Activated CD8-positive, alpha-beta memory T cell treated with anti-CD3 and anti-CD28 coated beads for 1 hour (primary cell): ENCODE data around the gene ELF1.

Source experiments
- DNase-seq, 2 donors: peaks; one replicate each; pipeline ENCODE4 v3.0.0-alpha.2; 2020; ENCODE audit warnings: low read depth in 1 of 2; ENCODE audit errors: extremely low read depth in 1 of 2

The ELF1 gene

GRCh38 chr13:41008349-41008980, 10.7 kb downstream of the ELF1 start:
- no peak for DNase-seq

- DNase-seq, result no peak
These were observed 11.4 kb downstream of the ELF1 start for GRCh38 chr13:41007744-41008128.

- no peak for DNase-seq
These were observed 12.0 kb downstream of the ELF1 start for GRCh38 chr13:41006978-41007743.

DNA sequence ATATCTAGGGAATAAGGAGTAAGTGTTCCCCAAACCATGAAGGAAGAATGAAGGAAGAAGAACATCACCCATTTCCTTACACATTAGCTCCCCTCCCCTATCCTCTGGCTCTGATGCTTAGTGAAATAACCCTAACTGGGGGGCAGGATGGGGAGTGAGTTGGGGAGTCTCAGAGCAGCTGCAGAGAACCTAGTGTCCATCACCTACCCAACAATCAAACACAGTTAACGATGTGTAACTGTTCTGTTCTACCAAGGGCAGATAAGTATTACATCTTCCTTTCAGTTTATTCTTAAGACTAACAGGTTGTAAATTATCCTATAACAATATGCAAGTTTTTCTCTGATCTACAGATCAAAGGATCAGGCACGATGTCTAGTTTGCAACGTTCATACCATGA, 12.8 kb downstream of the ELF1 start:
- DNase-seq, result no peak

- no peak for DNase-seq
These were observed 13.4 kb downstream of the ELF1 start for GRCh38 chr13:41005704-41006103.

GRCh38 chr13:41004875-41005693, 14.0 kb downstream of the ELF1 start:
- DNase-seq, result no peak

- DNase-seq, result no peak
These were observed 16.5 kb downstream of the ELF1 start for GRCh38 chr13:41002606-41003005.

GRCh38 chr13:41001695-41002094, 17.4 kb downstream of the ELF1 start:
- no peak for DNase-seq

GRCh38 chr13:40999416-40999815, 19.7 kb downstream of the ELF1 start:
- DNase-seq, result no peak

DNA sequence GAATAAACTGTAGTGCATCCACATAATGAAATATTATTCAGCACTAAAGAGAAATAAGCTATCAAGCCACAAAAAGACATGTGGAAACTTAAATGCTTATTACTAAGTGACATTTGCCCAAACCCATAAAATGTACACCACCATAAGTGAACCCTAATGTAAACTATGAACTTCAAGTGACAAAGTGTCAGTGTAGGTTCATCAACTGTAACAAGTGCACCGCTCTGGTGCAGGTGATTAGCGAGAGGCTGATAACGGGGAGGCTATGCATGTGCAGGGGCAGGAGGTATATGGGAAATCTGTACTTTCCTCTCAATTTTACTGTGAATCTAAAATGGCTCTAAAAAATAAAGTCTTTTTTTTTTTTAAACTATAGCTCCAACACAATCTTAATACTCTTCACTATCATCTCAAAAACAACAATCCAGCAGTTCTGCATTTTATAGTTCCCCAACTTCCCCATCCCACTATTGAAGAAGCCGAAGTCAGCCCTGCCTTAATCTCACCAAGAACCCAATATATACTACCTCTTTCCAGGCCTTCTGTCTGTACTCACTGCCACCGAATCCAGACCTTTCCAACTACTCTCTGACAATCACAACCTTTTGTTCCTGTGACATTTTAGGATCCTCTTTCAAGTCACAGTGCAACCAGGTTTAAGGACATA, 22.6 kb downstream of the ELF1 start:
- DNase-seq, result no peak

DNA sequence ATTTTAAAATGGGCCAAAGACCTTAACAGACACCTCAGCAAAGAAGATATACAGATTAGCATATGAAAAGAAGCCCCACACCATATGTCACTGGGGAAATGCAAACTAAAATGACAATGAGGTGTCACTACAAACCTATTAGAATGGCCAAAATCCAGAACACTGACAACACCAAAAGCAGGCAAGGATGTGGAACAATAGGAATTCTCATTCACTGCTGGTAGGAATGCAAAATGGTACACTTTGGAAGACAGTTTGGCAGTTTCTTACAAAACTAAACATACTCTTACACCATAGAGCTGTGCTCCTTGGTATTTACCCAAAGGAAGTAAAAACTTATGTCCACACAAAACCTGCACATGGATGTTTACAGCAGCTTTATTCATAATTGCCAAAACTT, 23.1 kb downstream of the ELF1 start:
- DNase-seq, result no peak

DNA sequence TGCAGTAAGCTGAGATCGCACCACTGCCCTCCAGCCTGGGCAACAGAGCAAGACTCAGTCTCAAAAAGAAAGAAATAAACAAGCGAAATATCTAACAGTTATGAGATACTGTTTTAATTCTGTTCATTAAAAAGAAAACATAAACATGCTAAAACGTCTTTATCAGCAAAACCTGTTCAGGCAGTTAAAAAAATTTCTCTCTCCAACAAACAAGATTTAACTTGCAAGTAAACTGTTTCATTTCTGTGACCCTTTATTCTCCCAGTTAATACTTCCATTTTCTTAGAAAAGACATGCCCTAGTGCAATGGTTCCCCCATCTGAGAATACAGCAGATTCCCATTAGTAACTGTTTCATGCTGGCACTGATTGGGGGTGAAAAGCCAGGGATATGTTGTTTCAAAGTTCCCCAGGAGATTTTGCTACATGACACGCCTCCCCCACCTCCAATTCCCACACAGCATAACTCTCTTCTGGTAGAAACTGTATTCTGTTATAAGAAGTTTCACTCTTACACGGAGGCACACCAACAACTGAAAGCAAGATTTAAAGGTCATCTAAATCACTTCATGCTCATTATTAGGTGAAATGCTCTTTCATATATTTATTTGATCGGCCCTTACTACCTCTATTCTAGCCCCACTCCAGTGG, 24.4 kb downstream of the ELF1 start:
- no peak for DNase-seq

DNA sequence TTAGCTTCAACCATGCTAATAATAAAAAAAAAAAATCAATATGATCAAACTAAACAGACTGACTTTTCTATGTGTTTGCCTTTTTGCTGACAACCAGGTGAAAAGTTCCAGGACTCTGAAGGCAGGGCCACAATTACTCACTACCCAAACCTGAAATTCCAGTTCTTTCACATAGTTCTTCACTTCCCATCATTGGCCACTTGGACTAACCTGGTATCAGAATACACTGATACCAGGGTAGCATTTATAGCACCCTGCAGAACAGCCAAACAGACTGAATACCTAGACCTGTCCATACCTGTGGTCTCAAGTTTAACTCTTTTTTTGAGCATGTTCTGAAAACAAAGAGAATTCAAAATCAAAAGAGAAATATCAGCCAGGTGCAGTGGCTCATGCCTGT, 25.1 kb downstream of the ELF1 start:
- DNase-seq, result no peak

DNA sequence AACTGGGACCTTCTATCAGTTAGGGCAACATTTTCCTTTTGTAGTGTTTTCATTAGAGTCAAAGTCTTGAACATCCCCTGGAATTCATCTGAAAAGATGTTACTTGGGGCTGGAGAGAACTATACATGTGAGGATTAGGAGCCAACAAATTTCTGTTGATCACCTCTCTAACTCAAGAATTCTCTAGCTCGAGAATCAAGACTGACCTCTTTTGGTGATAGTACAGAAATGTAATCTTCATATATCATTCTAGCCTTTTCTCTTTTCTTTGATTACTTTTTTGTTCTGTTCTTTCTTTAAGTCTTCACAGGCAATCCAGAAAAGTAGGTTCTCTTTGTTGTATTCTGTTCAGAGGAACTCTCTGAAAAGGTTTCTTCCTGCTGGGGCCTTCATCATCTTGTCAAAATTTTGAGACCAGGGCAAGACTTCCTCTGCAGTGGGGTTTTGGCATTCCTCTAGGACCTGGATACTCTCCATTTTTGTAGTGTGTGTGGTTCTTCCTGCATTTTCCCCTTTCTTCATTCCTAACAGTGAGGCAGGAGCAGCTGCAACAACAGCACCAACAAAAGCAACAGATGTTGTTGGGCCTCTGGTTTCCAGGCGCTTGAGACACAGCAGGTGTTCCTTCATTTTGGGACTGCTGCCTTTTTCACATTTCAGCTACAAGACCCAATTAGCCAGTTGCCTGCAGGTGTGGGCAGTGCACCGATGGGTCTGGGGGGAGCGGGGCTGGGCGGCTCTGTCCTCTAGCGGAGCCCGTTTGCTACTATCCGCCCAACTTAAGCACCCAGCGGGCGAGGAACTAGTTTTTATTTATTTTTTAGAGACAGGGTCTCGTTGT, 26.2 kb downstream of the ELF1 start:
- no peak for DNase-seq

DNA sequence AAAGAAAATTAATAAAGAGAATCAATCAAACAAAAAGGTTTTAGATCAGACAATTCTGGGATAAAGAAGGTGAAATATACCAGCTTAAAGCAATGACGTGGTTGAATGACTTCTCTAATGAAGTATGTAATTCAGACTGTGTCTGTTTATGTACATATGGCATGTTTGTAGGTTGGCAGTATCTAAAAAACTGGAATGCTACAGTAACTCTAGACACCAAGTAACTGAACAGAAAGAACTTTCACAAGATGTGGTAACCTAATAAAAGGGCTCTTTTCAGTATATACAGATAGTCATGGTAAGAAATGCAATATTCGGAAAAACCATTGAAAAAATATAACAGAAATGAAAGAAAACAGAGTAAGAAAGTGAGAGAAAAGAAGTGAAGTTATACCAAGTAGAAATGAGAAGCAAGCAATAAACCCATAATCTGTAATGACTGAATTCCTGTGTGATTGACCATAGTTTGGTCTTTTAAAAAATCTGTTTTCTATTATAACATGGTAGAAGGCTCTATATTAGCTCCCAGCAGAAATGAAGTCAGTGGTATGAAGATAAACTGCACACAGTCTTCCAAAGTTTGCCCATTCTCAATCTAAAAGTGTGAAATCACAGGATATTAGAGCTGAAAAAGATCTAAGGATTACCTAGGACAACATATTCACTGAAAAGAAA, 31.4 kb downstream of the ELF1 start:
- no peak for DNase-seq

DNA sequence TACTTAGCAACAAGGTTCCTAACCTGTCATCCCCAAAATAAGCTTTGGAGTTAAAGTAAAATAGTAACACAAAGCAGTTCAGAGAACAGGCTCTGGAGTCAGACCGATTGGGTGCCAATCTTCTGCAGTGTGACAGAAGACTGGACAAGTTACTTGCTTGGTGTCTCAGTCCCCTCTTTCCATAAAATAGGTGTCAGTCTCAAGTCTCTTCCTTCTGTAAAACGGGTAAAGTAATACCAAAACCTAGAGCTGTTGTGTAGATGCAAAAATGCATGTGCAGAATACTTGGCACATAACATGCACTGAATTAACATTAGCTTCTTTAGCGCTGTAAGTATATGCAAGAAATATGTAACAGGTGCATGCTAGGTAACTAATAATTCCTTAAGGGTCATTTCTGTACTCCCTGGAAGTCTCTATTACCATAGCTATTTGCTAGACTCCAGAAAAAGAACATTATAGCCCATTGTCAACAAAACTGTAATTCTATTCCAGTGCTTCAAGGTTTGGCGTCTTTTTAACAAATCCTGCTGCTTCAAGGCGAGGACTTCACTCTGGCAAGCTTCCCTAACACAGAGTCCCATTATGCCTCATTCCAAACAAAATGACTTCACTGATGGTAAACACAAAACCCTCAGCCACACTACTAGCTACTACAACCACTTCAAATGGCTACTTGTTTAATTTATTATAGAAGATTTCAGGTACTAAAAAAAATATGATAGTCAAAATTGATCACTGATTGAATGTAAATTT, 32.8 kb downstream of the ELF1 start:
- DNase-seq, result no peak

- no peak for DNase-seq
These were observed 33.6 kb downstream of the ELF1 start for GRCh38 chr13:40985381-40986100.
